KMS-11 (cell line): ENCODE data around the gene ZNF182.

Source experiments
- H2AFZ ChIP-seq: fragments of 200-600 bp; sonication (generic); 2 replicates; pipeline ENCODE4 v1.6.1; 2016; ENCODE audit warnings: antibody characterized with exemption, mixed run types, low read depth
- H3K27ac ChIP-seq: fragments of 200-600 bp; sonication (generic); 2 replicates; pipeline ENCODE4 v1.6.1; 2016; ENCODE audit warnings: mild to moderate bottlenecking, mixed run types
- H3K27me3 ChIP-seq: fragments of 200-600 bp; sonication (generic); 2 replicates; pipeline ENCODE4 v1.6.1; 2017; ENCODE audit warnings: mild to moderate bottlenecking, low read depth, mixed run types, moderate library complexity; ENCODE audit not compliant: insufficient read depth
- H3K36me3 ChIP-seq: fragments of 200-600 bp; sonication (generic); 2 replicates; pipeline ENCODE4 v1.6.1; 2017; ENCODE audit warnings: mild to moderate bottlenecking, mixed run types; ENCODE audit not compliant: insufficient read depth
- H3K4me1 ChIP-seq: fragments of 200-600 bp; sonication (generic); 2 replicates; pipeline ENCODE4 v1.6.1; 2016; ENCODE audit warnings: mild to moderate bottlenecking, low read depth, mixed run types; ENCODE audit not compliant: poor library complexity, severe bottlenecking
- H3K4me2 ChIP-seq: fragments of 200-600 bp; sonication (generic); 2 replicates; pipeline ENCODE4 v1.7.0; 2016; ENCODE audit warnings: mild to moderate bottlenecking, mixed run types
- H3K4me3 ChIP-seq: fragments of 200-600 bp; sonication (generic); IDR thresholded peaks from 2 replicates; pipeline ENCODE4 v1.6.1; 2017; ENCODE audit warnings: low read depth, low read length, mixed read lengths; ENCODE audit not compliant: insufficient read depth
- H3K79me2 ChIP-seq: fragments of 200-600 bp; sonication (generic); 2 replicates; pipeline ENCODE4 v1.6.1; 2016; ENCODE audit warnings: low read depth, mixed run types; ENCODE audit not compliant: insufficient read depth
- H3K9ac ChIP-seq: fragments of 200-600 bp; sonication (generic); 2 replicates; pipeline ENCODE4 v1.6.1; 2016; ENCODE audit warnings: mild to moderate bottlenecking, mixed run types
- H4K20me1 ChIP-seq: fragments of 200-600 bp; sonication (generic); 2 replicates; pipeline ENCODE4 v1.6.1; 2016; ENCODE audit warnings: mild to moderate bottlenecking, mixed run types; ENCODE audit not compliant: insufficient read depth
- TF ChIP-seq, protein P1 (sequence below): fragments of 200-600 bp; sonication (generic); conservative IDR thresholded peaks from 2 replicates; pipeline ENCODE4 v1.6.1; 2017; ENCODE audit warnings: low read depth, mild to moderate bottlenecking, antibody characterized with exemption, low read length, moderate library complexity, mixed read lengths

ZNF182 gene

DNA sequence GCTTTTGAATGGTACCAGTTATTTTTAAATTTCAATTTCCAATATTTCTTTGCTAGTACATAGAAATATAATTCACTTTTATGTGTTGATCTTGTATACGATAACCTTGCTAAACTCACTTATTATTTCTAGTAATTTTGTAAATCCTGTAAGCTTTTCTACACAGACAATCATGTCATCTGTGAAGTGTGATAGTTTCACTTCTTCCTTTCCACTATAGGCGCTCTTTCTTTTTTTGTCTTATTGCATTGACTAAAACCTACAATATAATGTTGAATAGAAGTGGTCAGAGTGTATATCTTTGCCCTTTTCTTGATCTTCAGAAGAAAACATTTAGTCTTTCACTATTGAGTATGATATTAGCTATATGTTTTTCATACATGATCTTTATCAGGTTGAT lies 76.6 kb downstream of the ZNF182 start:
- H3K27me3 ChIP-seq, result no peaks in the 10 kb centered on the region
- H3K4me3 ChIP-seq, result no peak overlapping the region
- H2AFZ ChIP-seq, result no peak overlapping the region
- no peaks in the 10 kb centered on the region for H3K36me3 ChIP-seq
- no peaks in the 10 kb centered on the region for H3K4me1 ChIP-seq
- H3K27ac ChIP-seq, result no peak overlapping the region
- H3K4me2 ChIP-seq, result no peak overlapping the region
- H4K20me1 ChIP-seq, result no peaks in the 10 kb centered on the region
- no peak overlapping the region for H3K9ac ChIP-seq
- TF ChIP-seq, protein P1, sequence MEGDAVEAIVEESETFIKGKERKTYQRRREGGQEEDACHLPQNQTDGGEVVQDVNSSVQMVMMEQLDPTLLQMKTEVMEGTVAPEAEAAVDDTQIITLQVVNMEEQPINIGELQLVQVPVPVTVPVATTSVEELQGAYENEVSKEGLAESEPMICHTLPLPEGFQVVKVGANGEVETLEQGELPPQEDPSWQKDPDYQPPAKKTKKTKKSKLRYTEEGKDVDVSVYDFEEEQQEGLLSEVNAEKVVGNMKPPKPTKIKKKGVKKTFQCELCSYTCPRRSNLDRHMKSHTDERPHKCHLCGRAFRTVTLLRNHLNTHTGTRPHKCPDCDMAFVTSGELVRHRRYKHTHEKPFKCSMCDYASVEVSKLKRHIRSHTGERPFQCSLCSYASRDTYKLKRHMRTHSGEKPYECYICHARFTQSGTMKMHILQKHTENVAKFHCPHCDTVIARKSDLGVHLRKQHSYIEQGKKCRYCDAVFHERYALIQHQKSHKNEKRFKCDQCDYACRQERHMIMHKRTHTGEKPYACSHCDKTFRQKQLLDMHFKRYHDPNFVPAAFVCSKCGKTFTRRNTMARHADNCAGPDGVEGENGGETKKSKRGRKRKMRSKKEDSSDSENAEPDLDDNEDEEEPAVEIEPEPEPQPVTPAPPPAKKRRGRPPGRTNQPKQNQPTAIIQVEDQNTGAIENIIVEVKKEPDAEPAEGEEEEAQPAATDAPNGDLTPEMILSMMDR, result no peak
- H3K79me2 ChIP-seq, result no peaks in the 10 kb centered on the region
